ENCODE results near the gene KIF7. TPM values are rescaled to one million over a fixed set of nuclear protein-coding genes. Genes with fewer than 3 reads are reported as not detected.

KIF7 gene
- polyA plus RNA-seq, 1 donor (not counting 4 experiments of a cell fraction or from before 2014, with no cell fraction given), result 0.54 TPM

DNA sequence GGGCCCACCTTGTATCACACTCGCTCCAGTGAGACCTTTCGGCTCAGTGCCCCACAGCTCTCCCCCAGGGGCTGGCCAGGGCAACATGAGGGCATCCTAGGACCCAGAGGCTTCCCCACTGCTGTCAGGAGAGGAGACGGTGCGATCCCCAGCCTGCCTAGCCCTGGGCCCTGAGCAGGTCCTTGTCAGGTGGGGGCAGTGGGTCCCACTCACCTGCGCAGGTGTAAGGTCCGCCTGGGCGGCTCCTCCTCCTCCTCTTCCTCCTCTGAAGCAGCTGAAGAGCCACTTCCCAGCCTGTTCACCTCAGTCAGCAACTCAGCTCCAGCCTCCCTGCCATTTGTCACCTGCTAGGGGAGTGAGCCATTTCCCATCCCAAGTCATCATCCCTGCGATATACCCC, 9.6 kb downstream of the KIF7 start:
- H3K79me2 ChIP-seq (ENCODE audit: control insufficient read depth, insufficient read depth, low read length), result no peaks in the 10 kb centered on the region
- DNase-seq (ENCODE audit: low read depth, low spot score) (no peak), FAIRE-seq (no peak)
- dilution Hi-C loops (cut with MboI; ENCODE audit: extremely low pct_ligation_motif_present, low sequenced_read_pairs), result no loop called here
- H2AFZ ChIP-seq (ENCODE audit: control insufficient read depth, low read length), result no peak overlapping the region
- H3K36me3 ChIP-seq (ENCODE audit: control insufficient read depth in 2 of 2, extremely low read depth in 1 of 2, insufficient read depth in 2 of 2, low read length in 2 of 2), result no peaks in the 10 kb centered on the region
- H3K9me1 ChIP-seq (ENCODE audit: control insufficient read depth, extremely low read depth, insufficient read depth, low read length), result no peaks in the 10 kb centered on the region
- H3K27me3 ChIP-seq (ENCODE audit: control insufficient read depth, extremely low read depth, insufficient read depth, low read length), result no peaks in the 10 kb centered on the region
- H3K4me1 ChIP-seq (ENCODE audit: control insufficient read depth, extremely low read depth, insufficient read depth, low read length), result no peaks in the 10 kb centered on the region
- H3K27ac ChIP-seq (ENCODE audit: control insufficient read depth, insufficient read depth, low read length), result no peak overlapping the region
- no peak overlapping the region for H3K4me3 ChIP-seq (ENCODE audit: control insufficient read depth in 2 of 3, extremely low read depth in 1 of 3, insufficient read depth in 2 of 3, low read depth in 1 of 3, low read length in 3 of 3)
- H3K9ac ChIP-seq (ENCODE audit: control insufficient read depth, extremely low read depth, insufficient read depth, low read length), result no peak overlapping the region
- H3K4me2 ChIP-seq (ENCODE audit: control insufficient read depth, extremely low read depth, insufficient read depth, low read depth, low read length), result no peak overlapping the region
- TF ChIP-seq, protein P1, sequence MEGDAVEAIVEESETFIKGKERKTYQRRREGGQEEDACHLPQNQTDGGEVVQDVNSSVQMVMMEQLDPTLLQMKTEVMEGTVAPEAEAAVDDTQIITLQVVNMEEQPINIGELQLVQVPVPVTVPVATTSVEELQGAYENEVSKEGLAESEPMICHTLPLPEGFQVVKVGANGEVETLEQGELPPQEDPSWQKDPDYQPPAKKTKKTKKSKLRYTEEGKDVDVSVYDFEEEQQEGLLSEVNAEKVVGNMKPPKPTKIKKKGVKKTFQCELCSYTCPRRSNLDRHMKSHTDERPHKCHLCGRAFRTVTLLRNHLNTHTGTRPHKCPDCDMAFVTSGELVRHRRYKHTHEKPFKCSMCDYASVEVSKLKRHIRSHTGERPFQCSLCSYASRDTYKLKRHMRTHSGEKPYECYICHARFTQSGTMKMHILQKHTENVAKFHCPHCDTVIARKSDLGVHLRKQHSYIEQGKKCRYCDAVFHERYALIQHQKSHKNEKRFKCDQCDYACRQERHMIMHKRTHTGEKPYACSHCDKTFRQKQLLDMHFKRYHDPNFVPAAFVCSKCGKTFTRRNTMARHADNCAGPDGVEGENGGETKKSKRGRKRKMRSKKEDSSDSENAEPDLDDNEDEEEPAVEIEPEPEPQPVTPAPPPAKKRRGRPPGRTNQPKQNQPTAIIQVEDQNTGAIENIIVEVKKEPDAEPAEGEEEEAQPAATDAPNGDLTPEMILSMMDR (optimal IDR thresholded peaks at IDR 0.05 in 1 of 3, IDR thresholded peaks at IDR 0.05 in 1 of 3, conservative IDR thresholded peaks at IDR 0.05 in 1 of 3; ENCODE audit: extremely low read depth in 1 of 3, insufficient read depth in 2 of 3, low read length in 3 of 3), result no peak
- TF ChIP-seq EZH2 (IDR thresholded peaks at IDR 0.05; ENCODE audit: low read length), result no peak
- no peaks in the 10 kb centered on the region for H4K20me1 ChIP-seq (ENCODE audit: control insufficient read depth, extremely low read depth, insufficient read depth, low read length)
- no peaks in the 10 kb centered on the region for H3K9me3 ChIP-seq (ENCODE audit: control insufficient read depth, low read depth, low read length)

DNA sequence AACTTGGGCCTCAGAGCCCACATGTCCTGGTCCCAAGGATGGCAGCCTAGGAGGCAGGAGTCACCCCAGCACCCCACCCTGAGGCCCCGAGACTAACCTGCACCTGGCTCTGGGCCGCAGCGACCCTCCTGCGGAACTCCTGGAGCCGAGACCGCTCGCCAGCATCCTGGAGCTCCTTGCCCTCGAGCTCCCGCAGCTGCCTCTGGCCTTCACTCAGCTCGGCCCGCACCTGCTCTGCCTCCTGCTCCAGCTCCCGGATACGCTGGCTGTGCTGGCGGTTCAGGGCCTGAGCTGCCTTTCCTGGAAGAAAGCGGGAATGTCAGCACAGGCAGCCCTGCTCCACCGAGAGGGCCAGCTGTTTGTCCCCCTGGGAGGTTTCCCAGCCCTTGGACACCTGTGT, 13.2 kb downstream of the KIF7 start:
- no peak for TF ChIP-seq EZH2 (IDR thresholded peaks at IDR 0.05; ENCODE audit: low read length)
- TF ChIP-seq, protein P1 (optimal IDR thresholded peaks at IDR 0.05 in 1 of 3, IDR thresholded peaks at IDR 0.05 in 1 of 3, conservative IDR thresholded peaks at IDR 0.05 in 1 of 3; ENCODE audit: extremely low read depth in 1 of 3, insufficient read depth in 2 of 3, low read length in 3 of 3), result no peak
- Histone ChIP-seq H3K36me3 (ENCODE audit: control insufficient read depth in 2 of 2, extremely low read depth in 1 of 2, insufficient read depth in 2 of 2, low read length in 2 of 2) (no peaks in the 10 kb centered on the region), H4K20me1 (ENCODE audit: control insufficient read depth, extremely low read depth, insufficient read depth, low read length) (no peaks in the 10 kb centered on the region), H3K9me1 (ENCODE audit: control insufficient read depth, extremely low read depth, insufficient read depth, low read length) (no peaks in the 10 kb centered on the region), H3K4me1 (ENCODE audit: control insufficient read depth, extremely low read depth, insufficient read depth, low read length) (no peaks in the 10 kb centered on the region), H3K4me2 (ENCODE audit: control insufficient read depth, extremely low read depth, insufficient read depth, low read depth, low read length) (no peak overlapping the region), H3K9ac (ENCODE audit: control insufficient read depth, extremely low read depth, insufficient read depth, low read length) (no peak overlapping the region), H3K9me3 (ENCODE audit: control insufficient read depth, low read depth, low read length) (no peaks in the 10 kb centered on the region), H2AFZ (ENCODE audit: control insufficient read depth, low read length) (no peak overlapping the region), H3K79me2 (ENCODE audit: control insufficient read depth, insufficient read depth, low read length) (no peaks in the 10 kb centered on the region), H3K27ac (ENCODE audit: control insufficient read depth, insufficient read depth, low read length) (no peak overlapping the region), H3K27me3 (ENCODE audit: control insufficient read depth, extremely low read depth, insufficient read depth, low read length) (no peaks in the 10 kb centered on the region), H3K4me3 (ENCODE audit: control insufficient read depth in 2 of 3, extremely low read depth in 1 of 3, insufficient read depth in 2 of 3, low read depth in 1 of 3, low read length in 3 of 3) (no peak overlapping the region)
- DNase-seq (ENCODE audit: low read depth, low spot score) (no peak), FAIRE-seq (no peak)
- dilution Hi-C loops (cut with MboI; ENCODE audit: extremely low pct_ligation_motif_present, low sequenced_read_pairs), result no loop called here

Measured in keratinocyte (primary cell).